ENCODE results near the gene APC2.

Gene APC2

GRCh38 chr19:1491849-1492170 lies 41.9 kb downstream of the APC2 start:
- Histone ChIP-seq H3K27me3 (ENCODE audit: control insufficient read depth, low read length) (no peaks in the 10 kb centered on the region), H3K36me3 (ENCODE audit: control insufficient read depth, low read length) (no peaks in the 10 kb centered on the region), H3K4me3 (ENCODE audit: low read length) (no peak overlapping the region), H3K9me3 (ENCODE audit: control insufficient read depth, insufficient read depth, low read length) (no peaks in the 10 kb centered on the region), H3K27ac (ENCODE audit: low read depth, low read length) (no peak overlapping the region), H3K79me2 (ENCODE audit: control insufficient read depth, low read length) (no peaks in the 10 kb centered on the region), H3K4me1 (ENCODE audit: control insufficient read depth, low read length) (peaks cover 15% of the 10 kb centered on the region), H3K9me2 (replicated peaks; ENCODE audit: control insufficient read depth, low read length) (no peaks in the 10 kb centered on the region), H3F3A (ENCODE audit: control insufficient read depth, insufficient read depth) (no peaks in the 10 kb centered on the region), H4K20me1 (ENCODE audit: control insufficient read depth, insufficient read depth, low read depth, low read length) (0 out of 2 replicates have a peak, but pooled peaks cover 3% of the 10 kb centered on the region), H3K4me2 (ENCODE audit: low read length) (no peak overlapping the region)
- TF ChIP-seq EZH2phosphoT487 (IDR thresholded peaks at IDR 0.05; ENCODE audit: borderline replicate concordance, low read length) (no peak), CTCF (IDR thresholded peaks at IDR 0.05; ENCODE audit: low read depth, low read length, poor library complexity, severe bottlenecking) (no peak)

- Histone ChIP-seq H3K79me2 (ENCODE audit: control insufficient read depth, low read length) (no peaks in the 10 kb centered on the region), H3K9me2 (replicated peaks; ENCODE audit: control insufficient read depth, low read length) (no peaks in the 10 kb centered on the region), H4K20me1 (ENCODE audit: control insufficient read depth, insufficient read depth, low read depth, low read length) (0 out of 2 replicates have a peak, but pooled peaks cover 3% of the 10 kb centered on the region), H3F3A (ENCODE audit: control insufficient read depth, insufficient read depth) (no peaks in the 10 kb centered on the region), H3K27me3 (ENCODE audit: control insufficient read depth, low read length) (no peaks in the 10 kb centered on the region), H3K4me2 (ENCODE audit: low read length) (no peak overlapping the region), H3K27ac (ENCODE audit: low read depth, low read length) (no peak overlapping the region), H3K4me1 (ENCODE audit: control insufficient read depth, low read length) (peaks cover 15% of the 10 kb centered on the region), H3K36me3 (ENCODE audit: control insufficient read depth, low read length) (no peaks in the 10 kb centered on the region), H3K4me3 (ENCODE audit: low read length) (no peak overlapping the region), H3K9me3 (ENCODE audit: control insufficient read depth, insufficient read depth, low read length) (no peaks in the 10 kb centered on the region)
- TF ChIP-seq EZH2phosphoT487 (IDR thresholded peaks at IDR 0.05; ENCODE audit: borderline replicate concordance, low read length) (no peak), CTCF (IDR thresholded peaks at IDR 0.05; ENCODE audit: low read depth, low read length, poor library complexity, severe bottlenecking) (no peak)
Observed at GRCh38 chr19:1492474-1493006, 42.6 kb downstream of the APC2 start.

- H3K27me3 ChIP-seq (ENCODE audit: control insufficient read depth, low read length): no peaks in the 10 kb centered on the region
Observed at GRCh38 chr19:1494115-1494815, 44.3 kb downstream of the APC2 start.

More at GRCh38 chr19:1494115-1494815, 44.3 kb downstream of the APC2 start:
- Histone ChIP-seq H3K4me1 (ENCODE audit: control insufficient read depth, low read length) (peaks cover 14% of the 10 kb centered on the region), H3K79me2 (ENCODE audit: control insufficient read depth, low read length) (no peaks in the 10 kb centered on the region), H3K9me3 (ENCODE audit: control insufficient read depth, insufficient read depth, low read length) (no peaks in the 10 kb centered on the region), H3F3A (ENCODE audit: control insufficient read depth, insufficient read depth) (no peaks in the 10 kb centered on the region), H3K9me2 (replicated peaks; ENCODE audit: control insufficient read depth, low read length) (no peaks in the 10 kb centered on the region), H3K4me2 (ENCODE audit: low read length) (no peak overlapping the region), H3K36me3 (ENCODE audit: control insufficient read depth, low read length) (no peaks in the 10 kb centered on the region), H3K4me3 (ENCODE audit: low read length) (no peak overlapping the region), H4K20me1 (ENCODE audit: control insufficient read depth, insufficient read depth, low read depth, low read length) (0 out of 2 replicates have a peak, but pooled peaks cover 3% of the 10 kb centered on the region), H3K27ac (ENCODE audit: low read depth, low read length) (no peak overlapping the region)
- no peak for TF ChIP-seq EZH2phosphoT487 (IDR thresholded peaks at IDR 0.05; ENCODE audit: borderline replicate concordance, low read length)
- no peak for TF ChIP-seq CTCF (IDR thresholded peaks at IDR 0.05; ENCODE audit: low read depth, low read length, poor library complexity, severe bottlenecking)

Measured in DOHH2 (cell line).